Putamen (tissue), 1 donor: ENCODE data around the gene COP1.

Experiments
- DNase-seq: peaks from one replicate; pipeline ENCODE4 v3.0.0-alpha.2; 2016; ENCODE audit warnings: low spot score

The COP1 gene

DNA sequence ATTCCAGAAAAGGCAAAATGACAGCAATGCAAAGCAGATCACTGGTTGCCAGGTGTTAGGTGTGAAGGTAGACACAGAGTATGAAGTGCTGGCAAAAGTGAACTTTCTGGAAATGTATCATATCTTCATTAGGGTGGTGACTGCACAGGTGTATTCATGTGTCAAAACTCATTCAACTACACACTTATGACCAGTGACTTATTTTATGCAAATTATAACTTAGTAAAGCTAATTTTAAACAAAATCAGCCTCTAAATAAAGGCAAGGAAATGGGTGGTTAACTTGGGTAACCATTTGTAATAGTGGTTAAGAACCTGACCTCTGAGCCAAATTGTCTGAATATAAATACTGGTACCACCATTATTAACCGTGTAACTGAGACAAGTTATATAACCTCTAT, 7.4 kb downstream of the COP1 start:
- no peak for DNase-seq

DNA sequence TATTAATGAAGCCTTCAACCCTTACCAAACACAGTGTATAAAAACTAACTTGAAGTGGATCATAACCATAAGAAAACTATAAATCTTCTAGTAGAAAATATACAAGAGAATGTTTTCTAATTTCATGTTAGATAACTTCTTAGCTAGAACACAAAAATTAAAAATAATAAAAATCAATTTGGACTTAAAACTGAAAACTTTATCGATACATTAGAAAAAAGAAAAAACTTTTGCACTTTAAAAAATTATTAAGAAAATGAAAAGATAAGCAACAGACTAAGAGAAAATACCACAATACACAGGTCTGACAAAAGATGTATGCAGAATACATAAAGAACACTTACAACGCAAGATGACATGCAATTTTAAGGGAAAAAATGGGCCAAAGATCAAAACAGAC, 8.7 kb downstream of the COP1 start:
- DNase-seq: no peak

DNA sequence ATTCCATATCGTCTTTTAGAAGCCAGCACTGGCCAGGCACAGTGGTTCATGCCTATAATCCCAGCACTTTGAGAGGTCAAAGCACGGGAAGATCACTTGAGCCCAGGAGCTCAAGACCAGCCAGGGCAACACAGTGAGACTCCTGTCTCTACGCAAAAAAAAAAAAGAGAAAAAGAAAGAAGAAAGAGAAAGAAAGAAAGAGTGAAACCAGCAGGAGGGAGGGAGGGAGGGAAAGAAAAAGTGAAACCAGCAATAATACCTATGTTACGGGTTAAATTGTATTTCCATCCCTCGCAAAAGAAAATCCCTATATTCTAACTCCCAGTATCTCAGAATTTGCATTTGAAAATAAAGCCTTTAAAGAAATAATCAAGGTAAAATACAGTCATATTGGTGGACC, 10.4 kb downstream of the COP1 start:
- DNase-seq: no peak

DNA sequence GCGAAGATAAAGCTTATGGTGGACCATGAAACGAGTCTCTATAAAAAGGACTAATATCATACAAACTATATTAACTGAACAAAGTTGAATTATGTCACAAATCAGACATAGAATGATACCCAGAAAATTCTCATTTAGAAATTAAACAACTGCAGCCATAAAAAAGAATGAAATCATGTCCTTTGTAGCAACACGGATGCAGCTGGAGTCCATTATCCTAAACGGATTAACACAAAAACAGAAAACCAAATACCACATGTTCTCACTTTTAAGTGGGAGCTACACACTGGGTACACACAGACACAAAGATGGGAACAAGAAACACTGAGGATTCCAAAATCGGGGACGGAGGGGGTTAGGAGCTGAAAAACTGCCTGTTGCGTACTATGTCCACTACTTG, 11.5 kb downstream of the COP1 start:
- no peak for DNase-seq

DNA sequence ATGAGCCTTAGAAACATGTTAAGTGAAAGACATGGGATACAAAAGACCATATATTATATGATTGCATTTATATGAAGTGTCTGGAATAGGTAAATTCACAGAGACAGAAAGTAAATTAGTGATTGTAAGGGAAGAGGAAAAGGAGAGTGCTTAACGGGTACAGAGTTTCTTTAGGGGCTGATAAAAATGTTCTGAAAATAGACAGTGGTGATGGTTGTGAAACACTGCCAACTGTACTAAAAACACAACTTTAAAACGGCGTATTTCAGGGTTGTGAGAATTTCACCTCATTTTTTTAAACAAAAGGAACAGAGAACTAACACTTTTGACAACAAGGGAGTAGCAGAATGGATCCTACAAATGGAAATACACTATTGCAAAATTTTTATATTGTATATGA, 13.4 kb downstream of the COP1 start:
- DNase-seq: no peak

DNA sequence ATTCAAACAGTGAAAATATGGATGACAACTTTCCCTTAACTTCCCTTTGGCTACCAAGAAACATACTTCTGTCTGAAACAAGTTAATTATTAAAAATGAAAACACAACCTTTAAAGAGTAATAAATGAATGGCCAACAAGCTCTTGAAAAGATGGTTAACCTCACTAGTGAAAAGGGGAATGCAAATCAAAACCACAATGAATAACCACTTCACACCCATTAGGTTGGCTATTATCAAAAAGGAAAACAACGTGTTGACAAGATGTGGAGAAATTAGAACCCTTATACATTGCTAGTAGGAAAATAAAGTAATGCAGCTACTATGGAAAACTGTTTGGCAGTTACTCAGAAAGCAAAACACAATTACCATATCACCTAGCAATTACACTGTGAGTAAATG, 14.1 kb downstream of the COP1 start:
- DNase-seq: no peak

DNA sequence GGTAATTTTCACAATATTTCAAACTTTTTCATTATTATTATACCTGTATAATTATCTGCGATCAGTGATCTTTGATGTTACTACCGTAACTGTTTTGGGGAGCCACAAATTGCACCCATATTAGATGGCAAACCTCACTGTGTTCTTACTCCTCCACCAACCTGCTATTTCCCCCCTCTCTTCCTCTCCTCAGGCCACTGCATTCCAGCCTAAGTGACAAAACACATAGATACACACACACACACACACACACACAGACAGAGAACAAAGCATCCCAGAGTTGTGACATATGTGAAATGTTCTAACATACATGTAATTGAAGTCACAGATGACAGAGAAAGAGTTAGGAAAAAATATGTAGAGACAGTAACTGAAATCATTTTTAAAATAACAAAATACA, 18.5 kb downstream of the COP1 start:
- DNase-seq: no peak

DNA sequence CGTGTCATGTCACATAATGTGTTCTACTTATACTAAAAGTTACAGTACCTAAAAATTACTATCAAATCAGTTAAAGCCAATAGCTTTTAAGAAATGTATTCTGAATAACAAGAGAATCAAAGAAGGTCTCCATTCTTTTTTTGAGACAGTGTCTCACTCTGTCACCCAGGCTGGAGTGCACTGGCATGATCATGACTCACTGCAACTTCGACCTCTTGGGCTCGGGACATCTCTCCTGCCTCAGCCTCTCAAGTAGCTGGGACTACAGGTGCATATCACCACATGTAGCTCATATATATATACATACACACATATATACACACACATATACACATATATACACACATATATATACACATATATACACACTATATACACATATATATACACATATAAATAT, 20.1 kb downstream of the COP1 start:
- DNase-seq: no peak

DNA sequence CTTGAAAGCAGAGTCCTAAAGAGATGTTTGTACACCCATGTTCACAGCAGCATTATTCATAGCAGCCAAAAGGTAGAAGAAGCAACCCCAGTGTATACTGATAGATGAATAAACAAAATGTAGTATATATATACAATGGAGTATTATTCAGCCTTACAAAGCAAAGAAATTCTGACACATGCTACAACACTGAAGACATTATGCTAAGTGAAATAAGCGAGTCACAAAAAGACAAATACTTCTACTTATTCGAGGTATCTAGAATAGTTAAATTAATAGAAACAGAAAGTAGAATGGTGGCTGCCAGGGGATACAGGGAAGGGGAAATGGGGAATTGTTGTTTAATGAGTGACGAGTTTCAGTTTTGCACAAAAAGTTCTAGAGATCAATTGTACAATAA, 23.5 kb downstream of the COP1 start:
- DNase-seq: no peak

DNA sequence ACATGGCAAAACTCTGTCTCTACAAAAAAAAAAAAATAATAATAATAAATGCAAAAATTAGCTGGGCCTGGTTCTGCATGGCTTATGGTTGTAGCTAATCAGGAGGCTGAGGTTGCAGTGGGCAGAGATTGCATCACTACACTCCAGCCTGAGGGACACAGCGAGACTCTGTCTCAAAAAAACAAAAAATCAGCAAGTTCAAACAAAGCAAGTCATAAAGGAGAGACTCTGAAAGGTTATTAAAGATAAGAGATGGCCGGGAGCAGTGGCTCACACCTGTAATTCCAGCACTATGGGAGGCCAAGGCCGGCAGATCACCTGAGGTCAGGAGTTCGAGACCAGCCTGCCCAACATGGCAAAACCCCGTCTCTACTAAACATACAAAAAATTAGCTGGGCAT, 28.8 kb downstream of the COP1 start:
- DNase-seq: no peak

DNA sequence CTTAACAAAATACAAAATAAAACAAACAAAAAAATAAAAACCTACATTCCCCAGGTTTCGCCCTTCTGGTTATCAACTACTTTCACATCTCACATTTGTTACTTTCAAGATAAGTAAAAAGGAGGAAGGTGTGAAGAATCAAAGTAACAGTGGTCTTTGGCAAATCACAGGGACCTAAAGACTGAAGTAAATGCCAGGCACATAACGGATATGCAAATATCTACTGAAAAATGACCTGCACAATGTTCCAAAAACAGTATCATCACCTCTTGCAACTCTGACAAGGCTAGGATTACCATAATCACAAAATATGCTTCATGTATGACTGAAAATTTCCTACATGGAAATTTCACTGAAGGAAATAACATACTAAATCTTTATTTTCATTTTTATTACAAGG, 29.3 kb downstream of the COP1 start:
- no peak for DNase-seq

DNA sequence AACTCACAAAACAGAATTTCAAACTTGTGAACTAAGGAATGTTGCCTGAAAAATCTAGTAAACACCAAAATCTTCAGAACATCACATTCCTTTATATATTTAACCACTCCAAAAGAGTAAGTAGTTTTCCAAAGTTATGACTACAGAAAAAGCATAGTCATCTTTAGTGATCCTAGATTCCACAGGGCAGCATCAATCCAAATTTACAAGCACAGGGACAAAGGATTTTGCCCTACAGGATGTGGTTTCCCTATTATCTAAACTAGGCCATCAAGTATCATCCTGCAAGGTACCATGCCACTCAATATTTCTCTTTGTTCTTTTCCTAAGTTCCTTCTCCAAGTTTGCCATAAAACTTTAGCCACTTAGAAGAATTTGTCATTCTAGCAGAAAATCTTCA, 33.0 kb downstream of the COP1 start:
- DNase-seq: no peak

DNA sequence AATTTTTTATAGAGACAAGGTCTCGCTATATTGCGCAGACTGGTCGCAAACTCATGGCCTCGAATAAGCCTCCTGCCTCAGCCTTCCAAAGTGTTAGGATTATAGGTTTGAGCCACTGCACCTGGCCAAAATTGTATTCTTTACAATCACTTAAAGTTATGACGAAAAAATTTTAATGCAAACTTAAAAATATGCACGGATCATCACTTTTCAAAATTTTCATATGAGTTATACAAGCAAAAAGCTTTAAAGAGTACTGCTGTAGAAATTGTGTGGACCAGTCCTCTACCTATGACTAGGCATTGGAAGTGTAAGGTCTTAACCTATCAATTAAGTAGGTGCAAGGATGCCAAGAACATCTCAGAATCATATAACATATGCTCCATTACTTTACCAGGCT, 34.9 kb downstream of the COP1 start:
- DNase-seq: no peak

DNA sequence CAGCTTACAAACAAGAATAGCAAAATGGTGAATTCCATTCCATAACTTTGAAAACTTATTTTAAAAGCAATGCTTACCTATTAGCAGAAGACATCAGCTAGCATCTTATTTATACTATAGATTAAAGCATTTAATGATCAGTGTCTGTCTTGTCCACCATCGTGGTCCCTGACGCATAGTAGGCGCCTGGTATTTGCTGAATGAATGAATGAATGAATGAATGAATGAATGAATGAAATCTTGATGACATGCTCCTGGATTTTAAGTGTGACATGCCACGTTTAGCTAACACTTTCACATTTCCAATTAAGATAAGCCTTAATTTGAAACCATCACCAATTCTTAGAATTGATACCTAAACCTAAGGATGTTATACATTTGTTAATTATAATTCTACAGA, 39.9 kb downstream of the COP1 start:
- no peak for DNase-seq

DNA sequence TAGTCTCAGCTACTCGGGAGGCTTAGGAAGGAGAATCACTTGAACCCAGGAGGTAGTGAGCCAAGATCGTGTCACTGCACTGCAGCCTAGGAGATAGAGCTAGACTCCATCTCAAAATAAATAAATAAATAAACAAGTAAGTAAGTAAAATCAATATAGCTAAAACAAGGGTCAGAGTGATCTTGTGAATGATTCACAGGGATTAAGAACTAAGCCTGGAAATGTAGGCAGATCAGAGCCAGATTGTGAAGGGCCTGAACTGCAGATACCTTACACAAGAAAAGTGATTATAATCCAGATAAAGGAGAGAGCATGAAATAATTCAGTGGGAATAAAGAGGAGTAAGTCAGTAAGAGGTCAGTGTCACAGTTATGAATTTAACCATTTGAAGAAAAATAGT, 41.5 kb downstream of the COP1 start:
- no peak for DNase-seq

DNA sequence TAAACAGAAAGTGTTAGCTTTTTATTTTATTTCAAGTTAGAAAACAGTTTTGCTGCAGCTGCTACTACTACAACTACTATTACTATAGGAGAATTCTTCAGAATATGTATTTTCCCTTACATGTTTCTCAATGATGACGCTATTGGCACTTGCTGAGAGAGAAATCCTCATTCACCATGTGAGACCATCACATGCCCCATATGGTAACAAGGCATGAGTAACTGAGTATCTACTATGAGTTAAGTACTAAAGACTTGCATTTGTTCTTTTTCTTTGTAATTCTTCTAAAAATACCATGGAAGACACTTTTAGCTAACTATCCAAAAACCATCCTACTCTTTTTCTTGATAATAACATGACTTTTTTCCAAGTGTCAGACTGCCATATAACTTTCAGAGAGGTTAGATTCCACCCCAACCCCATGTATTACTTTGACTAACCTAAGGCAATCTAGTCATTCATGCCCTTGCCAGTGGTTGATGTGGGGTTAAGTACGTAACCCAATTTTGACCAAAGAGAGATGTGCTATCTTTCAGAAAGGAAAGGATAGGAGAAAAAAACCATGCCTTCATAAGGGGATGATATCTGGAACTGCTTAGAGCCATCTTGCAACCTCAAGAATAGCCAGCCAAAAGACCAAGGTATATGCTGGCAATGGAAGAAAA, 42.9 kb downstream of the COP1 start:
- DNase-seq: no peak

DNA sequence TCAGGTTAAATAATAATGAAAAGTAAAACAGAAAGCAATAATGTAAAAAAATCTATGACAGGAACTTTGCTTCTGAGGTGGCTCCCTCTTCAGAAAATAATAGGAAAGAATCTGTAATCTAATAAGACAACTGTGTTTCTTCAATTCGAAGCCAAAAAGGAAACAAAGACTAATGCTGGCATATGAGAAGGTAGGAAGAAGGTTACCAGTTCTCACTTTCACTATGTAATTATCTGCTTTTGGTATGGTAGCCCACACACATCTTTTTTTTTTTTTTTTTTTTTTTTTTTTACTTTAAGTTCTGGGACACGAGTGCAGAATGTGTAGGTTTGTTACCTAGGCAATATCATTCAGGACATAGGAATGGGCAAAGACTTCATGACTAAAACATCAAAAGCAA, 47.1 kb downstream of the COP1 start:
- no peak for DNase-seq

DNA sequence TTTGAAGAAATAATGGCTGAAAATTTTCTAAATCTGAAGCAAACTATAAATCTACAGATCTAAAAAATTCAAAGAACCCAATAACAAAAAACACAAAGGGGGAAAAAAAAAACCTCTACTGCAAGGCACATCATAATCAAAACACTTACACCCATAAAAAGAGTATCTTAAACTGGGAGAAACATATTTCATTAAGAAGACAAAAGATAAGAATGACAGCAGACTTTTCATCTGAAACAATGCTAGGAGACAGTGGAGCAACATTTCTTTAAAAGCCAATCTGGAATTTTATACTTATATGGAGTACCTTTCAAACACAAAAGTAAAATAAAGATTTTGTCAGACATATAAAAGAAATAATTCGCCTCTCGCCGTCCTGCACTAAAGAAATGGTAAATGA, 49.1 kb downstream of the COP1 start:
- no peak for DNase-seq

DNA sequence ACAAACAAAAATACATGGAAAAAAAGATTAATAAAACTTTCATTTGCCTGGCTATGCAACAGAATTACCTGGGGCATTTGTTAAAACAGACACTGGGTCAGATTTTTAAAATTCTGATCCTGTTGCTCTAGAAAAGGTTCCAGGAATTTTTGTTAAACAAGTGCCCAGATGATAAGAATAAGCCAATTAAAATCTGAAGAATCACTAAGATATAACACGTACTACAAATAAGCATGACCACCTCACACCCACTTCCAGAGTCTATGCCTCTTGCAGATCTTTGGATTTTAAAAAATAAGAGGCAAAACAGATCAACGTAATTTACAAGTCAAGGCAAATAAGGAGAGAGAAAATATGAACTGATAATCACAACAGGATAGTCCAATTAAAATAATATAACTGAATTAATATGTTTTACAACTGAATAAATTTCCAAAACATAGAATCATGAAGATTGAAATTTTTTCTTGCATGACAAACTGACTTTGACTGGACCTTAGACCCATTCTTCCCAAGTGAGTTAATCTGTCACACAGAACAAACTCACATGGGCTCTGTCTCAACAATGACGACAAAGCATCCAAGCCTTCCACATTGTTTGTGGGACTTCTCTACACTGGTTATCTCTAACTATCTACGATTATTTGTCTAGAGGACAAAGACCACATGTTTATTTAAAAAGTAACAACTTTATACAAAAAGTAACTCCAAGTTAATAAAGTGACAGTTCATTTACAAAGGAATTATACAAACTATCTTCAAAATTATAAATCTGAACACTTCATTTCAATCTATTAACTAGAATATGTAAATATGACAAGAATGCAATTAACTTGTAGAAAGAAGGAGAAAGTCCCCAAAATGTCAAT, 56.9 kb downstream of the COP1 start:
- no peak for DNase-seq

DNA sequence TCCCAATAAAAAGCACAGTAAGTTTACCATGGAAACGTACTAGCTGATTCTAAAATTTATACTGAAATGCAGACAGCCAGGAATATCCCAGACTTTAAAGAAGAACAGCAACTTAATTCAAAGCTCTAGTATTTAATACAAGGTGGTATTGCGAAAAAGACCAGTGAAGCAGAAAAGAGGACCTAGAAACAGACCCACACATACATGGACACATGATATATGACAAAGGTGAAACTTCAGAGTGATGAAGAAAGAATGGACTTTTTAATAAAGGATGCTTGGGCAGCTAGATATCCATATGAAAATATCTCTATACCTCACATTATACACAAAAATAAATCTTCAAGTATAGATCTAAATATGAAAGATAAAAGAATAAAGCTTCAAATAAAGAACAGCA, 62.6 kb downstream of the COP1 start:
- DNase-seq: no peak

DNA sequence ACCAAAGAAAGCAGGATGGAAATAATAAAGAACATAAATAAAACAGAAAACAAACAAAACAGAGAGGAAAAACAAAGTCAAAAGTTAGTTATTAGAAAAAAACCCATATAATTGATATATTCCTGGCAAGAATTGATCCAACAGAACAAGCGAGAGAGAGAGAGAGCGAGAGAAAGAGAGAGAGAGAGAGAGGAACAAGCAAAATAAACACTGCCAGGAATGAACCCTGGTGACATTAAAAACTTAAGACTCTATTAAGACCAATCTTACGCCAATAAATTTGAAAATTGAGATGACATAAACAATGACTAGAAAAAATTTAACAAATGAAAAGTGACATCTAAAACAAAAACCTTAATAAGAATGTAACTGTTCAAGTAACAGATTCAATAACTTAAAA, 64.1 kb downstream of the COP1 start:
- no peak for DNase-seq

DNA sequence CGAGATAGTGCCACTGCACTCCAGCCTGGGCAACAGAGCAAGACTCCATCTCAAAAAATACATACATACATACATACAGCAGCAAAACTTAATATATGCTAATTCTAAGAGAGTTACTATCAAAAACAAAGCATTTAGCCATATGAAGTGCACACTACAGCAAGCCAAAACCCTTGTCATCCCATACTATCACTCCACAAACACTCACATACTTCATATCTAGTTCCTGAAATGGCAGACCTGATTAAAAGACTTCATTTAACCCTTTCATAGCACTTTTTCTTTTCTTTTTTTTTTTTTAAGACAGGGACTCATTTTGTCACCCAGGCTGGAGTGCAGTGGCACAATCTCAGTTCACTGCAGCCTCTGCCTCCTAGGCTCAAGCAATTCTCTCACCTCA, 65.6 kb downstream of the COP1 start:
- DNase-seq: no peak

DNA sequence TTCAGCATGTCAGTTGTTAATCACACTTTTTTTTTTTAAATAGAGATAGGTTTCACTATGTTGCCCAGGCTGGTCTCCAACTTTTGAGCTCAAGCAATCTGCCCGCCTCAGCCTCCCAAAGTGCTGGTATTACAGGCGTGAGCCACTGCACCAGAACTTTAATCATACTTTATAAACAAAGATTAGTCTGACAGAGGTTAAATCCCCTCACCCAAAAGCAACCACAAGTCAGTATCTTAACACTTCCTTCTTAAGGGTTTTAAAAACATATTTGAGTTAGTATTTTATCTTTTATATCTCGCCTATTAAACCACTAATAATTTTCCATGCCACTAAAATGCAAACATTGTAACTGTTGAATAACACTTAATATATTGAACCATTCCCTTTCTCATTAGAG, 70.2 kb downstream of the COP1 start:
- DNase-seq: no peak

DNA sequence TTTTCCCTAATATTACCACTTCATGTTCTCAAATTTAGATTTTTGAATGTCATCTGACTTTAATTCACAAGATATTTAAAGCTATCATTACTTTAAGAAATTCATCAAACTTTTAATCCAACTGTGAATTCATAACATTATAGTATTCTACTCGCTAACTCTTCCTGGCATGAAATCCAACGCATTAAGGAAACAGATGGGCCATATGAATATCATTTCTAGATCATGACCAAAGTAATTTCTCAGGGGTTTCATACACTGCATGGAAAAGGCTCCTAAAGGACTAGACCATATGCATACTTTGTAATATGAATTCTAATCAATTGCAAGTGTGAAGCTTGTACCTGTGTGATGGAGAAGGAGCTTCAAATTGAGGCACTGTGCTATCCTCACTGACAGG, 72.4 kb downstream of the COP1 start:
- no peak for DNase-seq
